Ascending aorta (tissue), 2 donors: ENCODE data around the gene KCNS1. TPM values are rescaled to one million over a fixed set of nuclear protein-coding genes. Genes with fewer than 3 reads are reported as not detected.
A peak's percentile ranks its signal among the peaks of the same experiment; 100 is the strongest.
"Not testable (repeated sequence)": the region's sequence is repeated elsewhere in the genome, so short reads cannot be mapped to it uniquely, and the experiment has no call there.

Experiments
- DNase-seq, 2 donors: peaks; one replicate each; pipeline ENCODE4 v3.0.0-alpha.2; 2019; ENCODE audit warnings: low spot score in 2 of 2
- H3K27ac ChIP-seq, 2 donors: fragments of 200-600 bp; sonication (generic); one replicate each; pipeline ENCODE4 v1.5.1; 2016 to 2017; ENCODE audit warnings: mild to moderate bottlenecking in 1 of 2
- H3K27me3 ChIP-seq: fragments of 200-600 bp; sonication (generic); one replicate; pipeline ENCODE4 v1.5.1; 2017
- H3K36me3 ChIP-seq, 2 donors: fragments of 200-600 bp; sonication (generic); one replicate each; pipeline ENCODE4 v1.5.1; 2016
- H3K4me1 ChIP-seq, 2 donors: fragments of 200-600 bp; sonication (generic); one replicate each; pipeline ENCODE4 v1.5.1; 2016 to 2017; ENCODE audit warnings: mild to moderate bottlenecking in 1 of 2
- H3K4me3 ChIP-seq, 2 donors: fragments of 200-600 bp; sonication (generic); one replicate each; pipeline ENCODE4 v1.5.1; 2016 to 2017; ENCODE audit warnings: mild to moderate bottlenecking in 1 of 2
- H3K9me3 ChIP-seq, 2 donors: fragments of 200-600 bp; sonication (generic); one replicate each; pipeline ENCODE4 v1.5.1; 2016
- intact Hi-C: fragments of 100-400 bp; cut with DNase I; formaldehyde crosslinking; loops from one replicate; pipeline ENCODE4 v1.15.1; 2023
- total RNA-seq: library from RNA; depleted of rRNA; stranded (reverse); fragments of >200 nt; gene quantifications from one replicate; pipeline ENCODE4 v1.1.0, GENCODE V29; 2016
- TF ChIP-seq, protein P1 (sequence below), 3 experiments: fragments of 200-600 bp in 2 of 3; fragments of 450-650 bp in 1 of 3; sonication (generic) in 2 of 3; IDR thresholded peaks; one replicate each; pipeline ENCODE4 v1.5.1; 2016 to 2019; ENCODE audit warnings: antibody characterized with exemption in 3 of 3, mild to moderate bottlenecking in 1 of 3, moderate library complexity in 1 of 3

KCNS1 gene, protein sequence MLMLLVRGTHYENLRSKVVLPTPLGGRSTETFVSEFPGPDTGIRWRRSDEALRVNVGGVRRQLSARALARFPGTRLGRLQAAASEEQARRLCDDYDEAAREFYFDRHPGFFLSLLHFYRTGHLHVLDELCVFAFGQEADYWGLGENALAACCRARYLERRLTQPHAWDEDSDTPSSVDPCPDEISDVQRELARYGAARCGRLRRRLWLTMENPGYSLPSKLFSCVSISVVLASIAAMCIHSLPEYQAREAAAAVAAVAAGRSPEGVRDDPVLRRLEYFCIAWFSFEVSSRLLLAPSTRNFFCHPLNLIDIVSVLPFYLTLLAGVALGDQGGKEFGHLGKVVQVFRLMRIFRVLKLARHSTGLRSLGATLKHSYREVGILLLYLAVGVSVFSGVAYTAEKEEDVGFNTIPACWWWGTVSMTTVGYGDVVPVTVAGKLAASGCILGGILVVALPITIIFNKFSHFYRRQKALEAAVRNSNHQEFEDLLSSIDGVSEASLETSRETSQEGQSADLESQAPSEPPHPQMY
- not detected for total RNA-seq

DNA sequence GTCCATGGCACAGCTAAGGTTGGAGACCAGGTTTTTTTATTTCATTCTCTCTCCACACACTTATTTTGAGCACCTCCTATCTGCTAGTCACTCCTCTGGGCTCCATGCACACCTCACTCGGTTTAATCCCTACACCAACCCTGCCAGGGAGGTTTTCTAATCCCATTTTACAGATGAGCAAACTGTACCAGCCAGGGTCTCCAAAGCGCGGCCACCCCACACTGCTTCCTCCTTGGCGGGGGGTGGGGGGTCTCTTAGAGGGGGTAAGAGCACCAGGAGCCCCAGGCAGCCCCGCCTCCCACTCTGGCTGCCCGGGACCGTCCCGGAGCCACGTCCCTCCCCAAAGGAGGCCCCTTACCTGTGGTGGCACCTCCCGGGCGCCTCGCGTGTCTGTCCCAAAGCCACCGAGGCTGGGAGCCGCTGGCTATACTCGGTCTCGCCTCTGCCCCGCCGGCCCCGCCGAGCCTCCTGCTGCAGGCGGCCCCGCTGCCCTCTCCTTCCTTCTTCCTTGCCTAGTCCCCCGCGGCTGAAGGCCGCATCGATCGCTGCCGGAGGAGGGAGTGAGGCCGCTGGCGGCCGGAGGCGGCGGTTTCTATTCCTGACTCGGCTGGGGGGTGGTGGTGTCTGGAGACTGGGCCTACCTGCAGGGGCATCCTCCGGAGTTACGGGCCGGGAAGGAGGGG is at the start of gene KCNS1:
Gene KCNS1 (minus strand): TSS at position 565 of the 683 bp plus-strand sequence. CDS start 1,891 bp downstream, outside the sequence.
- intact Hi-C loops: no loop called here
- H3K9me3 ChIP-seq: no peaks in the 10 kb centered on the region
- H3K27me3 ChIP-seq: no peaks in the 10 kb centered on the region
- H3K36me3 ChIP-seq: no peaks in the 10 kb centered on the region
- no peak within 1 kb of the TSS for H3K27ac ChIP-seq
- TF ChIP-seq, protein P1, sequence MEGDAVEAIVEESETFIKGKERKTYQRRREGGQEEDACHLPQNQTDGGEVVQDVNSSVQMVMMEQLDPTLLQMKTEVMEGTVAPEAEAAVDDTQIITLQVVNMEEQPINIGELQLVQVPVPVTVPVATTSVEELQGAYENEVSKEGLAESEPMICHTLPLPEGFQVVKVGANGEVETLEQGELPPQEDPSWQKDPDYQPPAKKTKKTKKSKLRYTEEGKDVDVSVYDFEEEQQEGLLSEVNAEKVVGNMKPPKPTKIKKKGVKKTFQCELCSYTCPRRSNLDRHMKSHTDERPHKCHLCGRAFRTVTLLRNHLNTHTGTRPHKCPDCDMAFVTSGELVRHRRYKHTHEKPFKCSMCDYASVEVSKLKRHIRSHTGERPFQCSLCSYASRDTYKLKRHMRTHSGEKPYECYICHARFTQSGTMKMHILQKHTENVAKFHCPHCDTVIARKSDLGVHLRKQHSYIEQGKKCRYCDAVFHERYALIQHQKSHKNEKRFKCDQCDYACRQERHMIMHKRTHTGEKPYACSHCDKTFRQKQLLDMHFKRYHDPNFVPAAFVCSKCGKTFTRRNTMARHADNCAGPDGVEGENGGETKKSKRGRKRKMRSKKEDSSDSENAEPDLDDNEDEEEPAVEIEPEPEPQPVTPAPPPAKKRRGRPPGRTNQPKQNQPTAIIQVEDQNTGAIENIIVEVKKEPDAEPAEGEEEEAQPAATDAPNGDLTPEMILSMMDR (IDR thresholded peaks at IDR 0.05): no peak
- DNase-seq: no peak
- no peak within 1 kb of the TSS for H3K4me3 ChIP-seq
- H3K4me1 ChIP-seq: no peaks in the 10 kb centered on the region

- TF ChIP-seq, protein P1 (IDR thresholded peaks at IDR 0.05): no peak
- H3K4me1 ChIP-seq: no peaks in the 10 kb centered on the region
- no peak for DNase-seq
- intact Hi-C loops: no loop called here
- no peak overlapping the region for H3K4me3 ChIP-seq
- H3K9me3 ChIP-seq: no peaks in the 10 kb centered on the region
- H3K27me3 ChIP-seq: no peaks in the 10 kb centered on the region
- H3K36me3 ChIP-seq: no peaks in the 10 kb centered on the region
- H3K27ac ChIP-seq: no peak overlapping the region
Observed at GRCh38 chr20:45149062-45149461, 48.1 kb upstream of the KCNS1 start.

DNA sequence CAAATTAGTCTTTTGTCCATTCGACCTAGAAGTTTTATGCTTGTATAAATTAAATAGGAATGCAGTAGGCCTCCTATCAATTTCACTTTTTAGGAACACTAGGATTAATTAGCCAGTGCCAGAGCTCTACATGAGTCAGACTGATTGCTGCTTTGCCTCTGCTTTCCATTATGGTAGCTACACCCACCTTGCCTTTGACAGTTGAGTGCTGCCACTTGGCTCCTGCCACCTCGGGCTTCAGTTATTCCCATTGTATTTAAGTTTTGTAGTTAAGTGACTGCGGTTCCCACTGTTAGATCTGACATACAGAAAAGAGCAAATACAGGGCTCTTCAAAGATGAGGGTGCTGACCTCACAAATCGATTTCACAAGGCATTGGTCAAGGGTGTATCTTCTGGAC is 39.9 kb upstream of the KCNS1 start:
- Histone ChIP-seq H3K9me3 (no peaks in the 10 kb centered on the region), H3K4me3 (no peak overlapping the region), H3K27ac (no peak overlapping the region), H3K27me3 (no peaks in the 10 kb centered on the region), H3K4me1 (no peaks in the 10 kb centered on the region), H3K36me3 (no peaks in the 10 kb centered on the region)
- no peak for DNase-seq
- intact Hi-C loops: no loop called here
- TF ChIP-seq, protein P1 (IDR thresholded peaks at IDR 0.05): no peak

- H3K27me3 ChIP-seq, H3K36me3 ChIP-seq, H3K4me1 ChIP-seq, DNase-seq, intact Hi-C loops, H3K27ac ChIP-seq, H3K9me3 ChIP-seq, H3K4me3 ChIP-seq: not testable (repeated sequence)
Observed at GRCh38 chr20:45139733-45140375, 38.9 kb upstream of the KCNS1 start.

GRCh38 chr20:45138561-45139300 is 37.8 kb upstream of the KCNS1 start:
- no peaks in the 10 kb centered on the region for H3K36me3 ChIP-seq
- no peaks in the 10 kb centered on the region for H3K9me3 ChIP-seq
- intact Hi-C loops: no loop called here
- TF ChIP-seq, protein P1 (IDR thresholded peaks at IDR 0.05): peak in 1 of 3 experiments; percentile 27
- no peak overlapping the region for H3K4me3 ChIP-seq
- no peak overlapping the region for H3K27ac ChIP-seq
- DNase-seq: peak in 1 of 2 donors; percentile 67
- no peaks in the 10 kb centered on the region for H3K4me1 ChIP-seq
- H3K27me3 ChIP-seq: no peaks in the 10 kb centered on the region
